SJCRH30 (cell line): ENCODE data around the gene CHD6. TPM values are rescaled to one million over a fixed set of nuclear protein-coding genes. Genes with fewer than 3 reads are reported as not detected.

ENCODE experiments used
- DNase-seq, 2 experiments: peaks; one replicate each; pipeline ENCODE4 v3.0.0-alpha.2; 2015 to 2020
- H3K27ac ChIP-seq: fragments of 250-450 bp; sonication (Bioruptor Pico); 2 replicates; pipeline ENCODE4 v1.5.1; 2020; ENCODE audit warnings: mild to moderate bottlenecking, moderate library complexity
- H3K27me3 ChIP-seq: fragments of 250-450 bp; sonication (Bioruptor Pico); 2 replicates; pipeline ENCODE4 v1.5.1; 2020; ENCODE audit warnings: mild to moderate bottlenecking, moderate library complexity
- H3K36me3 ChIP-seq: fragments of 250-450 bp; sonication (Bioruptor Pico); 2 replicates; pipeline ENCODE4 v1.5.1; 2020; ENCODE audit warnings: mild to moderate bottlenecking, moderate library complexity
- H3K4me1 ChIP-seq: fragments of 250-450 bp; sonication (Bioruptor Pico); 2 replicates; pipeline ENCODE4 v1.5.1; 2020; ENCODE audit warnings: mild to moderate bottlenecking, moderate library complexity
- H3K4me3 ChIP-seq: fragments of 250-450 bp; sonication (Bioruptor Pico); 2 replicates; pipeline ENCODE4 v1.5.1; 2020; ENCODE audit warnings: mild to moderate bottlenecking, moderate library complexity
- H3K9me3 ChIP-seq: fragments of 250-450 bp; sonication (Bioruptor Pico); replicated peaks from 2 replicates; pipeline ENCODE4 v1.5.1; 2020; ENCODE audit warnings: mild to moderate bottlenecking, moderate library complexity
- total RNA-seq: library from RNA; depleted of rRNA; stranded (reverse); fragments of >200 nt; shearing (Covaris generic); gene quantifications from 2 replicates; pipeline ENCODE4 v1.2.3, GENCODE V29; 2014

The CHD6 gene
- total RNA-seq, 1 experiment from 2014 or later, result 75.4 TPM

- Histone ChIP-seq H3K27ac (no peak overlapping the region), H3K36me3 (peaks cover 41% of the 10 kb centered on the region), H3K4me1 (peaks cover 29% of the 10 kb centered on the region), H3K4me3 (no peak overlapping the region), H3K27me3 (no peaks in the 10 kb centered on the region), H3K9me3 (no peaks in the 10 kb centered on the region)
- DNase-seq, result no peak
Measured at GRCh38 chr20:41406353-41406752, 211.8 kb downstream of the CHD6 start.

GRCh38 chr20:41405436-41405835 lies 212.7 kb downstream of the CHD6 start:
- no peak for DNase-seq
- H3K36me3 ChIP-seq, result peaks cover 41% of the 10 kb centered on the region
- no peak overlapping the region for H3K27ac ChIP-seq
- no peak overlapping the region for H3K4me3 ChIP-seq
- peaks cover 29% of the 10 kb centered on the region for H3K4me1 ChIP-seq
- H3K27me3 ChIP-seq, result no peaks in the 10 kb centered on the region
- H3K9me3 ChIP-seq, result no peaks in the 10 kb centered on the region

GRCh38 chr20:41403604-41404003 lies 214.6 kb downstream of the CHD6 start:
- no peaks in the 10 kb centered on the region for H3K27me3 ChIP-seq
- H3K4me1 ChIP-seq, result peaks cover 15% of the 10 kb centered on the region
- H3K9me3 ChIP-seq, result no peaks in the 10 kb centered on the region
- H3K36me3 ChIP-seq, result peaks cover 32% of the 10 kb centered on the region
- no peak for DNase-seq
- H3K27ac ChIP-seq, result no peak overlapping the region
- no peak overlapping the region for H3K4me3 ChIP-seq

- no peak overlapping the region for H3K27ac ChIP-seq
Measured at GRCh38 chr20:41398408-41398807, 219.8 kb downstream of the CHD6 start.

GRCh38 chr20:41395667-41396664 lies 222.2 kb downstream of the CHD6 start:
- no peaks in the 10 kb centered on the region for H3K27me3 ChIP-seq
- no peaks in the 10 kb centered on the region for H3K9me3 ChIP-seq
- no peak overlapping the region for H3K4me3 ChIP-seq
- peak; percentile 57 to 78 for DNase-seq
- no peaks in the 10 kb centered on the region for H3K36me3 ChIP-seq
- H3K4me1 ChIP-seq, result peaks cover 38% of the 10 kb centered on the region
- no peak overlapping the region for H3K27ac ChIP-seq

More at GRCh38 chr20:41398408-41398807, 219.8 kb downstream of the CHD6 start:
- Histone ChIP-seq H3K4me3 (no peak overlapping the region), H3K4me1 (peaks cover 16% of the 10 kb centered on the region), H3K27me3 (no peaks in the 10 kb centered on the region), H3K9me3 (no peaks in the 10 kb centered on the region), H3K36me3 (peaks cover 10% of the 10 kb centered on the region)
- peak in 1 of 2 experiments; percentile 36 for DNase-seq

GRCh38 chr20:41394931-41395666 lies 223.1 kb downstream of the CHD6 start:
- no peak overlapping the region for H3K27ac ChIP-seq
- H3K27me3 ChIP-seq, result no peaks in the 10 kb centered on the region
- H3K4me3 ChIP-seq, result no peak overlapping the region
- no peak for DNase-seq
- H3K36me3 ChIP-seq, result no peaks in the 10 kb centered on the region
- H3K9me3 ChIP-seq, result no peaks in the 10 kb centered on the region
- H3K4me1 ChIP-seq, result peaks cover 38% of the 10 kb centered on the region

- Histone ChIP-seq H3K27me3 (no peaks in the 10 kb centered on the region), H3K36me3 (no peaks in the 10 kb centered on the region), H3K27ac (no peak overlapping the region), H3K4me1 (peaks cover 38% of the 10 kb centered on the region), H3K4me3 (no peak overlapping the region), H3K9me3 (no peaks in the 10 kb centered on the region)
- DNase-seq, result no peak
Measured at GRCh38 chr20:41394081-41394480, 224.1 kb downstream of the CHD6 start.

- peak in 1 of 2 experiments; percentile 67 for DNase-seq
- no peak overlapping the region for H3K4me3 ChIP-seq
- no peaks in the 10 kb centered on the region for H3K36me3 ChIP-seq
- H3K9me3 ChIP-seq, result no peaks in the 10 kb centered on the region
- peak overlapping the region; percentile 89 for H3K27ac ChIP-seq
- peaks cover 38% of the 10 kb centered on the region for H3K4me1 ChIP-seq
- no peaks in the 10 kb centered on the region for H3K27me3 ChIP-seq
Measured at GRCh38 chr20:41393705-41394066, 224.5 kb downstream of the CHD6 start.

- Histone ChIP-seq H3K27ac (peak overlapping the region; percentile 89), H3K27me3 (no peaks in the 10 kb centered on the region), H3K36me3 (no peaks in the 10 kb centered on the region), H3K9me3 (no peaks in the 10 kb centered on the region), H3K4me1 (peaks cover 38% of the 10 kb centered on the region), H3K4me3 (no peak overlapping the region)
- DNase-seq, result peak; percentile 91 to 94
Measured at GRCh38 chr20:41392871-41393704, 225.1 kb downstream of the CHD6 start.

GRCh38 chr20:41392295-41392694 lies 225.9 kb downstream of the CHD6 start:
- peak; percentile 78 to 87 for DNase-seq
- Histone ChIP-seq H3K27ac (peak overlapping the region; percentile 89), H3K27me3 (no peaks in the 10 kb centered on the region), H3K4me3 (no peak overlapping the region), H3K4me1 (peaks cover 46% of the 10 kb centered on the region), H3K36me3 (no peaks in the 10 kb centered on the region), H3K9me3 (no peaks in the 10 kb centered on the region)

- H3K4me1 ChIP-seq, result peaks cover 53% of the 10 kb centered on the region
Measured at GRCh38 chr20:41391587-41392001, 226.6 kb downstream of the CHD6 start.

GRCh38 chr20:41390889-41391288 lies 227.3 kb downstream of the CHD6 start:
- peak overlapping the region; percentile 89 for H3K27ac ChIP-seq
- DNase-seq, result no peak
- H3K9me3 ChIP-seq, result no peaks in the 10 kb centered on the region
- H3K36me3 ChIP-seq, result no peaks in the 10 kb centered on the region
- H3K4me3 ChIP-seq, result no peak overlapping the region
- H3K4me1 ChIP-seq, result peaks cover 56% of the 10 kb centered on the region
- no peaks in the 10 kb centered on the region for H3K27me3 ChIP-seq

More at GRCh38 chr20:41391587-41392001, 226.6 kb downstream of the CHD6 start:
- Histone ChIP-seq H3K27ac (peak overlapping the region; percentile 89), H3K36me3 (no peaks in the 10 kb centered on the region), H3K9me3 (no peaks in the 10 kb centered on the region), H3K4me3 (no peak overlapping the region), H3K27me3 (no peaks in the 10 kb centered on the region)
- peak; percentile 96 to 98 for DNase-seq

- no peaks in the 10 kb centered on the region for H3K27me3 ChIP-seq
- no peak overlapping the region for H3K4me3 ChIP-seq
- H3K27ac ChIP-seq, result no peak overlapping the region
- H3K36me3 ChIP-seq, result no peaks in the 10 kb centered on the region
- H3K4me1 ChIP-seq, result peaks cover 40% of the 10 kb centered on the region
- no peaks in the 10 kb centered on the region for H3K9me3 ChIP-seq
- DNase-seq, result peak; percentile 80 to 89
Measured at GRCh38 chr20:41387444-41387851, 230.7 kb downstream of the CHD6 start.
